GM21447 (cell line): Measurements from ENCODE around the gene GDNF.

Source experiments
- ATAC-seq: cut with Tn5 transposase; IDR thresholded peaks from one replicate; pipeline ENCODE4 v1.9.1; 2021; ENCODE audit not compliant: unreplicated experiment

GDNF gene

DNA sequence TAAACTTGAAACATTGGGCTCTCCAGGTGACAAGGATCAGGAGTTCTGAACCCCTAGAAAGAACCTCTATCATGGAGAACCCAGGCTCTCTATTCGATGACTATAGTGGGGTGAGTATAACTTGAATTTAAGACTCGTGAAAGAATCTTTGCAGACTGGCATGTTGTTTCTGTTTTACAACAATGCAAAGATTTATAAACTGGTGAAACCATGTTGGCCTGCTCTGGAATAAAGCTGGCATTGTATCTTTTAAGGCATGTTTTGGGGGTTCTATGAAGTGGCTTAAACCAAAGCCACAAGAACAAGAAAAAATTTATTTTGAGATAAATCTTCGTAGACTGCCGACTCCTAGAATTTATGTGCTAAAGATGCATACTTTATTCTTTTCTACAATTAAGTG, 9.8 kb upstream of the GDNF start:
- ATAC-seq: no peak

DNA sequence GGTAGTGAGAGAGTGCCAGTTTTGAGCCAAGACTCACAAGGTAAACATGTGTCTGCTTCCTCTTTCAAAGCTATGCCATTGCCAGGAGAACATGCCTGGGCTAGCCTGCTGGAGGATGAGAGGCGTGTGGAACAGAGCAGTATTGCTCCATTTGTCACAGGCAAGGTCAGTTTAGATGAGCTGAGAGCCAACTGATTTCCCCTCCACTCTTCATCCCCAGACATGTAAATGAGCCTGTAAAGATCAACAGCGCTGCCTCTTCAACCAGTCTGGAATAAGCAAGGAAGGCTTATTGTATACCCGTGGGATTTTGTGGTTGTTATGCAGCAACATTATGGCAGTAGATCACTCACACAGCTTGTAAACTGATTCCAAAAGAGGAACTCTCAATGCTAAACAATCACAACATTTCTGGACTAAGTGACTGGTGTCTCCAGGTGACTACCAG, 8.2 kb upstream of the GDNF start:
- ATAC-seq: no peak

DNA sequence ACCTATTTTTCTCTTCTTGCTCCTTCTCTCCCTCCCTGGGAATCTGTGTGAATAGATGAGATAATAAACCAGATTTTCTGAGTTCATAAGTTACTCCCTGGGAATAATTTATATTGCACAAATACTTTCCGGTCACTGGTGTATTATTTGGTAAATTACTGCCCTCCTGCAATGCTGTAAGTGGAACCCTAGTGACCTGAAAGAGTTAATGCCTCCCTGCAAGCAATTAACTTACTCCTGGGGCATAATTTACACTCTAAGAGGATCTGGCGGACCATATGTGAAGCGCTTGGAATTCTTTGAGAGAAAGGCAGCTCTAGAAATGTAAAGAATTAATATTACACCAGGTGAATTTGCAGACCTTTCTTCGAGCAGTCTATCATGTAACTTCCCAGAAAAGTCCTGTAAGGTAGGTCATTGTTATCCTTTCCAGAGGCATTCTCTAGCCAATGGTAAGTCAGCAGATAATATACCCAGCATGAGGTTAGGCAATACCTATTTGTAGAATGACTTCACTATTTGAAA, 7.0 kb upstream of the GDNF start:
- no peak for ATAC-seq

DNA sequence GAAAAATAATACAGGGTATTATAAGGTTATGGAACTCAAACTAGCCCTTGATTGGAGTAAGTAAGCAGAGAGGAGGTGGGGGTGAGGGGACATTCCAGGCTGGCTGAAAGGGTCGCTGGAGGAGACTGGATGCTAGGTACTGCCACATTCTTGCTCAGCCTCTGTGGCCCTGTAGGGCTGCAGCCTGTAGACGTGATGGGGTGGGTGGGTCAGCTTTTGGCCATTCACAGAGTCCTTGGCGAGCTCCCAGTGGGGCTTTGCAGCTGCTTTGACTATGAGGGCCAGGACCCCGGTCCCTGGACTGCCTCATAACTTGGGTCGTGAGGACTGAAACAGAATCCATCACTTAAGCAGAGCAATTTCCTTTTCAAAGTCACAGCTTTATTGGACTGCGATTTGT, 4.2 kb upstream of the GDNF start:
- ATAC-seq: no peak

GRCh38 chr5:37842048-37842447, 2.2 kb upstream of the GDNF start:
- no peak for ATAC-seq

DNA sequence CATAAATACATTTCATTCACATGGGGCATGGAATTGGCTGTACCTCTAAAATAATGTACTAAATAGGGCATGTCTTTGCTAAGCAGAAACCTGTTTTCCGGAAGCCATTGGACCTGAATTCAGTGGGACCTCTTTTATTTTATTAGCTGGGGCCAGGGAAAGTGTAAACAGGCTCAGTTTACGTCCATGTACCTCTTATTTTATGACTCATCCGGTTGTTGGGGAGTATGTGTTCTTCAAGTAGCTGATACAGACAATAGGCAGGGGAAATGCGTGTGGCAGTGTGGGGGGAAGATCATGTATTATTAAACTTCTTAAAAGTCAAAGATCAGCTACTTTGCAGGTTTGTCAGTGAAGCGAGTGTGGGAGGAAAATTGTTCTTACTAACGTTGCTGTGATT, 1.4 kb upstream of the GDNF start:
- no peak for ATAC-seq

- ATAC-seq: no peak
These were observed 503 bp upstream of the GDNF start for GRCh38 chr5:37840053-37841034.

GRCh38 chr5:37838933-37839341, 904 bp downstream of the GDNF start:
- ATAC-seq: no peak

GRCh38 chr5:37838152-37838932, 1.5 kb downstream of the GDNF start:
- no peak for ATAC-seq

DNA sequence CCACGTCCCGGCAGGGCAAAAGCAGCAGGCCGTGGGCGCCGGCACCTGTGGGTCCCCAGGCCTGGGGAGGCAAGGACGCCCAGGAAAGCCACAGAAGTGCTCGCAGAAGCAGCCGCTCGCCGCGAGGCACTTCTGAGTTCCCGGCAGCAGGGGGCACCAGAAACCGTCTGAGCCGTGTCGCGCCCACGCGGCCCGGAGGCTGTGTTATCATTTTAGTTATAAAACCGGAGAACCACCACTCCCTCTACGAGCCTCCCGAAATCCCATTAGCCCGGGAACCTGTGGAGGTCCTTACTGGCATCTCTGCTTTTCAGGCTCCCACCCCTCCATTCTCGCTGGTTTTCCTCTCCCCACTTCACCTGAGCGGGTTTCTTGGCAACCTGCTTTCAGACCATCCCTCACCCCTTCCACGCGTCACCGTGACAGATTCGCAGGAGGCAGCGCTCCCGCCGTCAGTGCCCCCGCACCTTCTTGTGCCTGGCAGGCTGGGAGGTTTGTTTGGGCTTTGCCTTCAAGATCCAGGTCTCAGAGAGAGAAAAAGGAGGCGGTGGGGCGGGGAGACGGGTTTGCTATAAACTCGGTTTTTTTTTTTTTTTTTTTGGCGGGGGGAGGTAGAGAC, 2.3 kb downstream of the GDNF start:
- ATAC-seq: peak; percentile 49

DNA sequence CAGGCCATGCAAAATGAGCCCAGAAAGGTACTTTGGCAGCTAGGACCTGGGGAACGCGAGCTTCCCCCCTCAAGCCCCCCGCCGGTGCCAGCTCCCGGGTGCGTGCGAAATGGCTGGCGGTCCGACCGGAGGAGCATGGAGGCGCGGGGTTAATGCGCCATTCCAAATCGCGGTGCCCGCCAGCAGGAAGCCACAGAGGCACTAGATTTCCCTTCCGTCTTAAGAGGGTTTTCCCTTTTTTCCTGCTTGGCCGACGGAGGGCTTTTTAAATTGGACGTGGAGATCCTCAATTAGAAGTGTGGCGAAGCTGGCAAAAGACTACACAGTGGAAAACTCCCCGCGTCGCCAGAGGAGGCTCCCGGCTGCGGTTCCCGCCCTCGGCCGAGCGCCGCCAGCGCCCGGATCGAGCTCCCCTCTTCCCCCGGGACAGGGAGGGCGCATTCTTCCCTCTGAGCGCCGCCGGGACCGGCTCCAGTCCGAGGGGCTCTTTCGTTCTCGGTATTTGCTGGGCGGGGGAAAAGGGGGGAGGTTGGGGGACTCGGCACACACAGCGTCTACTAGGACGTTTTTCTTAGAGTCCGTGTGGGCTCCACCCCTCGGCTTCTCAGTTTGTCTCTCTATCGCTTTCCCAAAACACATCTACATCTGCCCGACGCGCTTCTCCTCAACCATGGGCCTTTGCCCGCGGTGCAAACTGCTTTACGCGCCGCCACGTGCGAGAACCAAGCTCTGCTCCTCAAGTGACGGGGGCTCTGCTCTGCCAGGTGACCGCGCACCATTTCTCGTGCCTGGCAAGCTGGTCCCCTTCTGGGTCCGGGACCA, 3.0 kb downstream of the GDNF start:
- ATAC-seq: no peak

- no peak for ATAC-seq
These were observed 3.6 kb downstream of the GDNF start for GRCh38 chr5:37836235-37836591.

GRCh38 chr5:37835380-37835973, 4.4 kb downstream of the GDNF start:
- no peak for ATAC-seq

- no peak for ATAC-seq
These were observed 5.1 kb downstream of the GDNF start for GRCh38 chr5:37834542-37835379.

DNA sequence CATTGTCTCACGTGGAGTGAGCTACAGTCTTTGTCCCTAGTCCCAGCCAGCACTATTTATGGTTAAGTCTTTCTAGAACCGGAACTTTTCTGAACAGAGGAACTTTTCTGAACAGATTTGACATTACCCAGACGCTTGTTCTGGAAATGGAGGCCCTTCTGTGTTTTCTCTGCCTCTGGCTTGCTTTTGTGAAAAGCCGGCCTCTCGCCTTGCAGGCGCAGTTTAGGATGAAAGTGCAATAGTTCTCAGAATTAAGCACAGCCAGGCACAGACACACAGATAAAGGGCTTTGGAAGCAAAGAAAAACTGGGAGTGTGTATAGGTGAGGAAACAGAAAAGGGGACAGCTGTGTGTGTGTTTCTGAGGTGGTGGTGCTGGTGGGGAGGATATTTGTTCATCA, 5.9 kb downstream of the GDNF start:
- ATAC-seq: no peak

DNA sequence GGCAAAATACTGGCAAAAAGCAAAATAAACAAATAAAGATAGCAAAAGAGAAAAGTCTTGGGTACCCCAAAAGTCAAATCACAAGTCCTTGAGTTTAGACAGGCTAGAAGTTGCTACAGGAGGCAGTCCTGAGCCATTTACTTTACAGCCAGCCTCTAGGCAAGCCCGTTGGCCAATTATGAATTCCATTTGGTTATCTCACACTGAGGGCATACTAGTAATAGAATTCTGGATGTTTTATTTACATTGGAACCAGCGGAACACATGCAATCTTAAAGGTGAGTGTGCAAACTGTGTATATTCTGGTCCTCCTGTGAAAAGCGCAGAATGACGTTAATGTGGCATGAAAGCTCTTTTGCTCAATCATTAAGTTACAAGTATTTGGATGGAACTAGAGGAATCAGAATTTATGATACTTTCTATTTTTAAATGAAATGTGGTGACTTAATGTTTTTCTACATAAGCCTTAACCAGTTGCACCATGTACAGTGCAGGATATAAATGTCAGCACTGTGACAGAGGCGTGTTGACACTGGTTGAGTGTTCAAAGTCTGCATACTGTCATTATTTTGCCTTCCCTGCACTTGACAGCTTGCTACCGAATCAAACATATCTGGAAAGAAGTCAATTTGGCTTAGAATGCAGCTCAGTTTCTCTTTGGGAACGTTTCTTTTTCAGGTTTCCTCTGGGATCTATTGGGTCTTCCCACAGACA, 7.9 kb downstream of the GDNF start:
- ATAC-seq: no peak

GRCh38 chr5:37830348-37830747, 9.5 kb downstream of the GDNF start:
- ATAC-seq: no peak

DNA sequence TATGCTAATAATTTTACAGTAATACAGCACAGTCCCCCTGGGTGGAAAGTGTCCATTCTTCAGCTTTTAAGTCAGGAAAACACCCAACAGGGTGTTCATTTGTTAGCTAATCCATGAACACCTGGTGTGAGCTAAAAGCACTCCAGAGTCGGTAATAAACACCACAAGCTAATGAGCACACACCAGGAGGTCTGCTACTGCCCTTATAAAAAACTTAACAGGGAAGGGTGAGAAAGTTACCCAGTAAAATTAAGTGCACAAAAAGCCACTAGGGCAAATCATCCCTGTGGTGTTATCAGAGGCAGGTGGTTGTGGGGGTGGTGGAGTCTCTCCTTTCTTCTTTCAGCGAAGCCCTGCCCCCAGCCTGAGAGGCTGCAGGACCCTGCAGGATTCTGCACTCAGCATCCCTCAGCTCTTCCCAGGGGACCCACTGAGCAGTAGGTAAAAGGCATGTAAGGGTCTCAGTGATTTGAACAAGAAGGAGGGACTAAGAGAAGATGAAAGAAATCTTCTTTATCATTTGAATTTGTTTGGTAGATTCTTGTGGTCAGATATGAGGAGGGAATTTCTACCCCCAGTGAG, 14.4 kb downstream of the GDNF start:
- no peak for ATAC-seq
